Measurements from ENCODE around the gene ATP4B.

The ATP4B gene

DNA sequence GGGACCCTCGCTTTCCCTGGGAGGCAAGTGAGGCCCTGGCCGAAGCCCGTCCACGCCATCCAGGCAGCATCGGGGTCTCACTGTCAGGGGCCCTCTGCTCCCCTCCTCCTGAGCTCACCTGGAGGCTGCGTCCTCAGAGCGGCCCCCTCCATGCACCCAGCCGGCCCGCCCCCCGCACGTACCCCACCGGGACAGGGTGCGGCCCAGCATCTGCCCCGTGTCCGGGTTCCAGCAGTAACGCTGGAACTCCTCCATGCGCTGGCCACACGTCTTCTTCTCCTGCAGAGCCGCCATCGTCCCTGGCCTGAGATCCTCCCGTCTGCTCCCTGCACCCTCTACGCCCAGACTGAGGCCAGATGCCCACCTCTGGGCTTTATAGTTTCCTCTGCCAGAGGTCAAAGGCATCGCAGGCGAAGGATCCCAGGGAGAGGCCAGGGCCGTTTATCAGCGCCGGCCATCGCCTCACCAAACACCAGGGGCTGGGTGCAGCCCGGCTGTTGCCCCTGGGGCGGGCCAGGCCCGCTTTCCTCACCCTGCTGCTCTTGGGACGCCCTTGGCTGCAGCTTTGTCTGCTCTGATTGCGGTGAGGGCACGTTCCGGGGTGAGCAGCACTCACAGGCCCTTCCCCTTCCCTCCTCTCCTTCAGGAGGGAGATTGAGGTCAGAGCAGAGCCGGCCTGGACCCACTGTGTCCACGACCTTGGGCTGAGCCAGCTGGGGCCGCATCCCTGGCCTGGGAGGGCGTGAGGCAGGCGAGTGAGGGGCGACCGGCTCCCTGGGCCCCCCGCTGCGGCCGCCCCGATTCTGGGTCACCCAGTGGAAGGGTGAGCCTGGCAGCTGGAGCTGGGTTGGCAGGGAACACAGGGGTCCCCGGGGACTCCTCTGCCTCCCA, at the start of gene ATP4B:
TSS of gene ATP4B (minus strand) at position 348 of the 891 bp plus-strand sequence. CDS start at position 294, 54 bp downstream.
- no peak for DNase-seq (ENCODE audit: low read depth)

DNA sequence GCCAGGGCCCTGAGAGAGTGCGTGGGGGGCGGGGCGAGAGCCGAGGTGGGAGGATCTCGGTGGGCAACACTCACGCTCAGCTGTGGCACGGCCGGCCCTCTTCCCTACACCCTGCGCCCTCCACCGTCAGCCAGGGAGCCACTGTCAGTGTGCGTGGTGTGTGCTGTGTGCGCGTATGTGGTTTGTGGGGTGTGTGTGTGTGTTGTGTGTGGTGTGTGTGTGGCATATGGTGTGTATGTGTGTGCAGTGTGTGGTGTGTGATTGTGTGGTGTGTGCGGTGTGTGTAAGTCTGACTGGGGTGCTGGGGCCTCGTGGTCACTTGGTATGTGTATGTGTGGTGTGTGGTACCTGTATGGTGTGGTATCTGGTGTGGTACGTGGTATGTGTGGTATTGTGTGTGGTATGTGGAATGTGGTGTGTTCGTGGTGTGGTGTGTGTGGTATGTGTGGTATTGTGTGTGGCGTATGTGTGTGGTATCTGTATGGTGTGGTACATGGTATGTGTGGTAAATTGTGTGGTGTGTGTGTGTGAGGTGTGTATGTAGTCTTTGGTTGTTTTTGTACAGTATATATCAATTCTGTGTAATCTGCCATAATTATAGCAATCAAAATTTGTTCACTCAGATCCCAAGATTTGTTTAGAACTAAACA, 14.1 kb upstream of the ATP4B start:
- DNase-seq (ENCODE audit: low read depth) = no peak

DNA sequence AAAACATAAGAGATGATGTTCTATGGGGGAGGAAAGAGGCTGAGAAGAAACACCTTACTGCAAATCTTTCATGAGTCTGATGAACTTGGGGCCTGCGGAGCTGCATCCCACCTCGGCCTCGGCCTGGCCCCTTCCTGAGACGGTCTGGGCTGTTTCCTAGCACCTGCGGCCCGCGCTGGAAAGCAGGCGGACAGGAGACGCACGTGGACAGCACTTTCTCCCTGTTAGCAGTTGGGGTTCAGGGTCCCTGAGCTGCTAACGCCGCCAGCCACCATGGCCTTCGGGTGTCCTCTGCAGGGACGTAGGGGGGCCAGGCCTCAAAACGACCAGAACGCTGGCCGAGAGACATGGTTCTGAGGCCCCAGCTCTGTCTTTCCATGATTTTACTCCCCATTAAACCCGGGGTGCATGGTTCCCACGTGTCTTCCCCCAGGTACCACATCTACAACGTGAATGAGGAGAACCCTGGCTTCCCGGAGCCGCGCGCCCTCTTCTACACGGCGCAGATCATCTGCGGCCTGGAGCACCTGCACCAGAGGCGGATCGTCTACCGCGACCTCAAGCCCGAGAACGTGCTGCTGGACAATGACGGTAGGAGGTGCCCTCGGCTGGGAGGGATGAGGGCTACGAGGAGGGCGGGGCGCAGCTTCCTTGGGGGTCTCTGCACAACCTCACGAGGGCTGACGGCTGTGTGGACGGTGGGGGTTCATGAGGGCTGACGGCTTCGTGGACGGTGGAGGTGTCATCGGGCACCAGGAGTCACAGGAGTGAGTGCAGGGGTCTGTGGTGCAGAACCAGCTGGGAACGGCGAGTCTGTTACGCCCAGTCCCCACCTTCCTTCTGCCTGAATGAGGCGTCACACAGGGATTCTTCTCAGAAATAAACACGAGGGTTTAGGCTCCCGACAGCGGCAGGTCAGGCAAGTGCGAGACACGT, 13.3 kb upstream of the ATP4B start:
- no peak for DNase-seq (ENCODE audit: low read depth)

DNA sequence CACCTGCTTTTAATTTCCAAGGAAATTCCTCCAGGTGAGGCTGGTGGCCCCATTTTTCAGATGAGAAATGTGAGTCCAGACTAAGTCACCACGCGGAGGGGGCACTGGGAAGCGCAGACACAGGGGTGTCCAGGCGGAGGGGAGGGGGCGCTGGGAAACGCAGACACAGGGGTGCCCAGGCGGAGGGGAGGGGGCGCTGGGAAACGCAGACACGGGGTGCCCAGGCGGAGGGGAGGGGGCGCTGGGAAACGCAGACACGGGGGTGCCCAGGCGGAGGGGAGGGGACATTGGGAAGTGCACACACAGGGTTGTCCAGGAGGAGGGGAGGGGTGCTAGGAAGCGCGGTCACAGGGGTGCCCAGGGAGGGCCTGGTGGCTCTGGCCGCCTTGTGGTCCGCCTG, 12.5 kb upstream of the ATP4B start:
- DNase-seq (ENCODE audit: low read depth) = no peak

DNA sequence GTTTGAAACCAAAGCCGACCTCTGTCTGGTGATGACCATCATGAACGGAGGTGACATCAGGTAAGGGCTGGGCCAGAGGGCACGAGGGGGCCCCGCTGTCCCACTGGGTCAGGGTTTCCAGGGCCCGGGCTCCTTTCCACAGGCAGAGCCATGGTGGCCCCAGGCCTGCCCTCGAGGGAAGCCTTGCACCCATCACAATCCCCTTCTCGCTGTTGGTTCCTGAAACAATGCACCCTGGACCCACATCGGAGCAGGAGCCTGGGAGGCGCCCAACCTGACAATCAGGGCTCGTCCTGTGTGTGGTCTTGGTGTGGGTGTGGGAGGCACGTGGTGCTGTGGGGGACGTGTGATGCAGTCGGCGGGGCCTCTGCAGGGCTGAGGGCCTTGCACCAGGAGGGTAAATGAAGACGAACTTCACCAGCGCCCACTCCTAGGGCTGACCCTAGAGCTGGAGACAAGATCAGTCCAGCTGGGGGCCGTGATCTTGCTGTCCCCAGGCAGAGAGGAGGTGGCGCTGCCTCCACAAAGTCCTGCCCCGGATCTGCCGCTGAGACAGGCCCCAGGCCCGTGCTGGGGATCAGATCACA, 11.8 kb upstream of the ATP4B start:
- DNase-seq (ENCODE audit: low read depth) = no peak

DNA sequence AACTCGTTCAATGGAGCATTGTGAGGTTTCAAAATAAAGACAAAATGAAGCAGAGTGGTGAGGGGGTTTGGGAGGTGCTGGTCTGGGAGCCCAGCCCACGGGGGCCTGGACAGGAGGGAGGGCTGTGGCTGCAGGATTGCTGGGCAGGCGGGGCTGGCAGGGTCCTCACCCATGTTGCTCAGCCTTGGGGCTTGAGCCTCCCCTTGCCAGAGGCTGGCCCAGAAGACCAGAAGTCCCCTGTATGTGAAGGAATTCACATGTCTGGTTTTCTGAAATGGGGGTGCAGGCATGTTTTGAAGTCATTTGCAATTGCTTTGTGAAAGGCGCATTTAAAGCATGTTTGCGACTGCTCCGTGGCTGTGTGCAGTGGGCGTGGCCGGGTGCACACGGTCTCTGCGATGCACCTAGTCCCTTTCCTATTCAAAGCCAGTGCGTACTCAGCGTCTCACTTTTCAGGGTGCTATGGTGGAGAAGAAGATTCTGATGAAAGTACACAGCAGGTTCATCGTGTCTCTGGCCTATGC, 11.3 kb upstream of the ATP4B start:
- no peak for DNase-seq (ENCODE audit: low read depth)

DNA sequence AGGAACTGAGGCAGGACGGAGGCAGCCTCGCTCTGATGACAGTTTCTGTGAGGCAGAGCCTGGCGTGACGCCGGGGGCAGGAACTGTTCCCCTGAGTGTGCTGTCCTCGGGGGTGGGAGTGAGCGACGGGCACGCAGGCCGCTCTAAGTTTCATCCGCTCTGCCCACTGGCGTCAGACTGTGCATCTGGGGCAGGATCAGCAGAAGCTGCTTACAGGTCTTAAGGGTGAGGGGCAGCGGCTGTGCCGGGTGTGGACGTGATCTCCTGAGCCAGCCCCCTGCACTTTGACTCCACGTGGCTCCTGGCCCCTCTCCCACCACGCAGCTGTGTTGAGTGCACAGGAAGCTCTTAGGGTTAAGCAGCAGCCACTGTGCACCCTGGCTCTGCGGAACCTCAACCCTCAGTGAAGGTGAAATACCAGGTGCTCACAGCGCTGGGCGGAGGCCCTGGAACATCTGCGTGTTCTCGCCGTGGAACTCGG, 10.5 kb upstream of the ATP4B start:
- no peak for DNase-seq (ENCODE audit: low read depth)

DNA sequence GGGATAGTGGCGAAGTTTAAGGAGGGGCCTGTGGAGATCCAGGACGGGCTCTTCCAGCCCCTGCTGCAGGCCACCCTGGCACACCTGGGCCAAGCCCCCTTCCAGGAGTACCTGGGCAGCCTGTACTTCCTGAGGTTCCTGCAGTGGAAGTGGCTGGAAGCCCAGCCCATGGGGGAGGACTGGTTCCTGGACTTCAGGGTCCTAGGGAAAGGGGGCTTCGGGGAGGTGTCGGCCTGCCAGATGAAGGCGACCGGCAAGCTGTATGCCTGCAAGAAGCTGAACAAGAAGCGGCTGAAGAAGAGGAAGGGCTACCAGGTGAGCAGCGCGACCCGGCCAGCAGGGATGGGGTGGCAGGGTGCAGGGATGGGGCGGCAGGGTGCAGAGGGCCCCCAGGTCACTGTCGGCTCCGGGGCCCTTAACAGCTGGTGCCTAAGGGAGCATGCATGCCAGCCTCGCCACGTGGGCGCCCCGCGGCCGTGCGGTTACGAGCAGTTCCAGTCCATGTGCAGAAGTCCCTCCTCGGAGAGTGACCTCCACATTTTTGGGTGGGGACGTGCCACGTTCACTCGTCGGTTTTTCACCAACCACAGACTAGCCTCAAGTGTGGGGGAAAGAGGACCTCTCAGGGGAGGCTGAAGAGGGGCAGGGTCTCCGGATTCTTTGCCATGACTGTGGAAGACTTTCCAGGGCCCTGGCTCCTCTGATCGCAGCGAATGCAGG, 9.9 kb upstream of the ATP4B start:
- no peak for DNase-seq (ENCODE audit: low read depth)

DNA sequence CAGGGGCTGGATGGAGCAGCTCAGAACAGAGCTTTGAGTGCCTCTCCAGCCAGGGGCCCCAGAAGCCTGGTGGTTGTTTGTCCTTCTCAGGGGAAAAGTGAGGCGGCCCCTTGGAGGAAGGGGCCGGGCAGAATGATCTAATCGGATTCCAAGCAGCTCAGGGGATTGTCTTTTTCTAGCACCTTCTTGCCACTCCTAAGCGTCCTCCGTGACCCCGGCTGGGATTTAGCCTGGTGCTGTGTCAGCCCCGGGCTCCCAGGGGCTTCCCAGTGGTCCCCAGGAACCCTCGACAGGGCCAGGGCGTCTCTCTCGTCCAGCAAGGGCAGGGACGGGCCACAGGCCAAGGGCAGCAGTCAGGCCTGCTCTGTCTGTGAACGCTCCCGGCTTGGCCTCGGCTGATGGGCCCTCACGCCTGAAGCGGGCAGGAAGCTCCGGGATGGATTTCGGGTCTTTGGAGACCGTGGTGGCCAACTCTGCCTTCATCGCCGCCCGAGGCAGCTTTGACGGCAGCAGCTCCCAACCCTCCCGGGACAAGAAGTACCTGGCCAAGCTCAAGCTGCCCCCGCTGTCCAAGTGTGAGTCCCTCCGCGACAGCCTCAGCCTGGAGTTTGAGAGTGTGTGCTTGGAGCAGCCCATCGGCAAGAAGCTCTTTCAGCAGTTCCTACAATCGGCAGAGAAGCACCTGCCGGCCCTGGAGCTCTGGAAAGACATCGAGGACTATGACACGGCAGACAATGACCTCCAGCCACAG, 9.1 kb upstream of the ATP4B start, which contains the start of gene GRK1:
TSS of gene GRK1 (plus strand) at position 269 of the 751 bp plus-strand sequence. CDS start at position 437, 168 bp downstream.
- no peak for DNase-seq (ENCODE audit: low read depth)

DNA sequence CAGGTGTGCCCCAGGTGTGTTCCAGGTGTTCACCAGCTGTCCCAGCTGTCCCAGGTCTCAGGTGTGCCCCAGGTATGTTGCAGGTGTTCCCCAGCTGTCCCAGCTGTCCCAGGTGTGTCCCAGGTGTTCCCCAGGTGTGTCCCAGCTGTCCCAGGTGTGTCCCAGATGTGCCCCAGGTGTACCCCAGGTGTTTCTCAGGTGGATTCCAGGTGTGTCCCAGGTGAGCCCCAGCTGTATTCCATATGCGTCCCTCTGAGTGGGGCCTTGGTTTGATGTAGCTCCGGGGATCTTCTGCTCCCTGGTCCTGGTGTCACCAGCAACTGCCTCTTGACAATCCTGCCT, 8.3 kb upstream of the ATP4B start:
- DNase-seq (ENCODE audit: low read depth) = no peak

DNA sequence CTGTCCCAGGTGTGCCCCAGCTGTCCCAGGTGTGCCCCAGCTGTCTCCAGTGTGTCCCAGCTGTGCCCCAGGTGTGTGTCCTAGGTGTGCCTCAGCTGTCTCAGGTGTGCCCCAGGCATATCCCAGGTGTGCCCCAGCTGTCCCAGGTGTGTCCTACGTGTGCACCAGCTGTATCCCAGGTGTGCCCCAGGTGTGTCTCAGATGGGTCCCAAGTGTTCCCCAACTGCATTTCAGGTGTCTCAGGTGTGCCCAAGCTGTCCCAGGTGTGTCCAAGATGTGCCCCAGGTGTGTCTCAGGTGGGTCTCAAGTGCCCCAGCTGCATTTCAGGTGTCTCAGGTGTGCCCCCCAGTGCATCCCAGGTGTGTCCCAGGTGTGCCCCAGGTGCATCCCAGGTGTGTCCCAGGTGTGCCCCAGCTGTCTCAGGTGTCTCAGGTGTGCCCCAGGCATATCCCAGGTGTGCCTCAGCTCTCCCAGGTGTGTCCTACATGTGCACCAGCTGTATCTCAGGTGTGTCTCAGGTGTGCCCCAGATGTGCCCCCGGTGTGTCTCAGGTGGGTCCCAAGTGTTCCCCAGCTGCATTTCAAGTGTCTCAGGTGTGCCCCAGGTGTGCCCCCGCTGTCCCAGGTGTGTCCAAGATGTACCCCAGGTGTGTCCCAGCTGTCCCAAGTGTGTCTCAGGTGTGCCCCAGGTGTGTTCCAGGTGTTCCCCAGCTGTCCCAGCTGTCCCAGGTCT, 7.8 kb upstream of the ATP4B start:
- no peak for DNase-seq (ENCODE audit: low read depth)

DNA sequence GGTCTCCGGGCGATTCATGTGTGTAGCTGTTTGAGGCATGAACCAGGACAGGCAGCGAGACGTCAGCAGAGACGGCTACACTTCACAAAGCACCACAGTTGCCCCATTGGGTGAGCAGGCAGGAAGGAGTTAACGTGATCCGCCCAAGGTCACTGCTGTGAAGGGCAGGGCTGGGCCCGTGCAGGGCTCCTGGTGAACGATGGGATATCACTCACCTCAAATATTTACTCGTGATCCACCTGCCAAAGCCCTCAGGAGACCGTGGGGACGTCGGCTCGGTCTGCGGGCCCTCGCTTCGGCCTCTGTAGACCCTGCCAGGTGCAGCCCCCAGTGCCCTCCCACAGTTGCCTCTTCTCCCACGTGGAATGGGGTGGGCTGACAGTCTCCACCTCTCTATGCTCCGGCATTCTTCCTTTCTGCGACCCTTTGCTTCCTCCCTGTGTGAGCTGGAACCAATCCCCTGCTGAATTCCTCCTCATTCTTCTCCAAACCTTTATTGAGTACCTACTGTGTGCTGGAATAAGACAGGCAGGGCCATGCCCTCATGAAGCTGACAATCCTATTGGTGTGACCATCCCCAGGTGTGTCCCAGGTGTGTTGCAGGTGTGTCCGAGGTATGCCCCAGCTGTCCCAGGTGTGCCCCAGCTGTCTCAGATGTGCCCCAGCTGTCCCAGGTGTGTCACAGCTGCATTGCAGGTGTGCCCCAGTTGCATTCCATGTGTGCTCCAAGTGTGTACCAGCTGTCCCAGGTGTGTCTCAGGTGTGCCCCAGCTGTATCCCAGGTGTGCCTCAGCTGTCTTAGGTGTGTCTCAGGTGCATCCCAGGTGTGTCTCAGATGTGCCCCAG, 7.0 kb upstream of the ATP4B start:
- DNase-seq (ENCODE audit: low read depth) = no peak

DNA sequence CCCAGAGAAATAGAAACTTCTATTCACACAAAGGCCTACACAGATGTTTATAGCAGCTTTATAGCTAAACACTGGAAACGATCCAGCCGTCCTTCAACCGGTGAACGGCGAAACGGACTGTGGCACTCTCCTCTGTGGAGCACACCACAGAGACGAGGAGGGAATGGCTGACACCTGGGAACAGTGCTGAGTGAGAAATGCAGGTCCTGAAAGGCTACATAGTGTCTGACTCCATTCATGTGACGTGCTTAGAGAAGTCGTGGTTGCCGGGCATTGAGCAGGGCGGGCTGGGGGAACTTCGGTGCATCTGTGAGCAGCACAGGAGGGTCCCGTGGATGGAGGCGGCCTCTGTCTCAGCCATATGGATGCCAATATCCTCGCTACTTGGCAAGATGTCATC, 5.9 kb upstream of the ATP4B start:
- DNase-seq (ENCODE audit: low read depth) = no peak

DNA sequence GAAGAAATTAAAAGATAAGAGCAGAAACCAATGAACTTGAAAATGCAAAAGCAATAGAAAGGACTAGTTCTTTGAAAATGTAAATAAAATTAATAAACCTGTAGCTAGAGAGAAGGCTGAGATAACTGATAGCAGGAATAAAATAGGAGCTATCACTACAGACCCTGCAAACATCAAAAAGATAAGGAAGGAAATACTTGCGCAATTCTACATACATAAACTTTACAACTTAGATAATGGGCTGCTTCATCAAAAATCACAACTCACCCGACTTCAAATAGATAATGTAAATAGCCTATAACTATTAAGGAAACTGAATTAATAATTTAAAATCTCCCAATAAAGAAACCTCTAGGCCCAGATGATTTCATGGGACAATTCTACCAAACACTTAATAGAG, 3.5 kb upstream of the ATP4B start:
- no peak for DNase-seq (ENCODE audit: low read depth)

DNA sequence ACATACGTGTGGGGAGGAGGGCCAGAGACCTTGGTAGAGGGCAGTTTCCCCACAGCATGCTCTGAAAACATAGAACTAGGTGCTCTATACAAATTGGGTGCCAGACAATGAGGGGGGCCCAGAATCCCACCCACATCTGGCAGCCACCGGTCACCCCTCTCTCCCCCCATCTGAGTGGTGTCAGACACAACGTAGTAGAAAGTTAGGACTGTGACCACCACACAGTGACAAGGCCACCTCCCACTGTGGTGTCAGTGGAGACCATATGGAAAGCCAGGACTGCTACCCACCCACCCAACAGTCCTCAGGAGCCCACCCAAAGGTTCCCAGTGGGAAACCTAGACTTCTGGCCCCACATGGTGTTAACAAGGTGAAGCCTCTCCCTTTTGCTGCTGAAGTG, 2.1 kb upstream of the ATP4B start:
- DNase-seq (ENCODE audit: low read depth) = no peak

DNA sequence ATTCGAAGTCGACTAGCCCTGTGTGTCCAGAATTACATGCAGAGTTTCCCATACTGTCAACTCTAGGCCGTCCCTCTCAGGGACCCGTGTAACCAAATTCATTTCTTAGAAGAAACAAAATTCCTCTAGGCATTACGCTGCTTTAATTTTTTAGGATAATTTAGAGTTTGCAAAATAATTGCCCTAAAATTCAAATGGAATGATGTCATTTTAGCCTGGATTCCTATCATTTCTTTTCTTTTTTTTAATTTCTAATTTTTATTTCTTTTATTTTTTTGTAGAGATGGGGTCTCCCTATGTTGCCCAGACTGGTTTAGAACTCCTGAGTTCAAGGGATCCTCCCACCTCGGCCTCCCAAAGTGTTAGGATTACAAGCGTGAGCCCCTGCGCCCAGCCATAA, 1.3 kb upstream of the ATP4B start:
- DNase-seq (ENCODE audit: low read depth) = no peak

DNA sequence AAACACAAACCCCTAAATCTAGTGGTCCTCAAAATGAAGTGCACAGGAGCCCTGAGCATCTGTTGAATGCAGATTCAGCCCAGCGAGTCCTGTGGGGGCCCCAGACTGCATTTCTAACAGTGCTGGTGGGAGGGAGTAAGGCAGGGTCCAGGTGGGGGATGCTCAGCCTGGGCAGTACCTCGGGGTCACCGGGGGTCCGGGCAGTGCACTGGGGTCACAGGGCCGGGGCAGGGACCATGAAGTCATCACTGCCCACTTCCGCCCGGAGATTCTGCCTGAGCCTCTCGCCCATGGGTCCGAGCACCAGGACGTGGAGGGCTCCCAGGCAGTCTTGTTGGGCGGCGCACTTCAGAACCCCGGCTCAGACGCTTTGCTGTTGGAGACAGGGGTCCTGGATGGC, 838 bp upstream of the ATP4B start:
- DNase-seq (ENCODE audit: low read depth) = no peak

DNA sequence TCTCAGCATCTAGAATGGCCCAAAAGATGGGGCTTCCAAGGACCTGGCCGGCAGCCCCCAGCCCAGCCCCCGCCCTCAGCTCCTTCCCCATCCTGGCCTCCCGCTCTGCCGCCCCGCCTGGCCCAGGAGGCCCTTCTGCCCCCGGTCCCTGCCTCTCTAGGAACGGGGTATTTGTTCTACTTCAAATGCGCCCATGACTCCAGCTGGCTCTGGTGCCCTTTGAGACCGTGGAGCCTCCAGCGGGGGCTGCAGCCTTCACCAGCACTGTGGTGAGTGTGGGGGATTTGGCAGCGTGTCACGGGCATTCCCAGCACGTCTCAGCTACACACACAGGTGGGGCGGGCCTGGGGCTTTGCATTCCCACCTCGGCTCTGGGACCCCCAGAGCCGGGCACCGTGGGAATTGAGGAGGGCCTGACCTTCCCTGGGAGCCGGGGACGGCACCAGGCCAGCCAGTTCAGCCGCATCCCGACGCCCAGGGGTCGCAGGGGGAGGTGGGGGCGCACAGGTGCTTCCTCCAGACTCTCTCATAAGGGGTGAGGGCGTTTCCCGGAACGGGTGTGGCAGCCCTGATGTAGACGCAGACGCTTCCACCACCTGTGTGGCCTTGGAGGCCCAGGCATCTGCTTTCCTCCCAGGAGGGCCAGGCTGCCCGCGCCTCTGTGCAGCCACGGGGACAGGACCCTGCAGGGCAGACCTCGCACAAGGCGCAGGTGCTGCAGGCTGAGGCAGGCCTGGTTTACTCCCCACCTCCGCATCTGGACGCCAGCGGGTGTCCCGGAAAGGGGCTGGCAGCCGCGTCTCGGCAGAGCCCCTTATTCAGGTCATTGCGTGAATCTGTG, 947 bp downstream of the ATP4B start:
- no peak for DNase-seq (ENCODE audit: low read depth)
